ENCODE results near the gene GPR27.

Gene GPR27

DNA sequence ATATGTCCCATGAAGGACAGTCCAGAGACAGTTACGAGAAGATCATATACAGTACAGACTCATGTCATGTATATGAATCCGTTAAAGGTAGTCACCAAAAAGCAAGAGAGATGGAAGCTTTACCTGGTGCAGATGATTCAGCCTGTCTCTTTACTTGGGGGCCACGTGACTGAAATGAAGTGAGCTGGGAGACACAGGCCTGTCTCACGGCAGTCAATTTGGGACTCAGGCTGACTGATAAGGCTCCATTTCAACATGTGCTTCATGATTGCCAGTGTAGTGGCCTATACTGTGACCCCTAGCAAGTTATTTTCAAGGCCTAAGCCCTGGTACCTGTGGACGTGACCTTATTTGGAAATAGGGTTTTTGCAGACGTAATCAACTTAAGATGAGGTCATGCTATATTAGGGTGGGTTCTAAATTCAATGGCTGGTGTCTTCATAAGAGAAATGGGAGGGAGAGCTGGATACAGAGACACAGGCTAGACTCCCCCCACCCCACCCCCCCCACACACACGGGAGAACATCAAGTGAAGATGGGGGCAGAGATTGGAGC is 34.3 kb downstream of the GPR27 start:
- DNase-seq: no peak

DNA sequence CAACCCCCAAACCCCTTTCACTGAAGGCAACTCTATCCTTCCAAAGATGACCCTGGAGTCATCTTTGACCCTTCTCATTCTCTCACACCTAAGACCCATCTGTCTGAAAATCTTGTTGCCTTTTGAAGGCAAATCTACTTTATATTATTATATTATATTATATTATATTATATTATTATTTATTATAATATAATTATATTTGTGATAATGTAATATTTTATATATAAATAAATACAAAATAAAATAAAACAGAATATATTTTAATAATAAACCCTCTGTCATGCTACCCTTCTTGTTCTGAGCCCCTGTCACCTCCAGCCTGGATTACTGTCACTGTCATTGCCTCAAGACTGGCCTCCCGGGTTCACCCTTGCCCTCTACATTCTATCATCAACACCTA is 36.3 kb downstream of the GPR27 start:
- DNase-seq: no peak

DNA sequence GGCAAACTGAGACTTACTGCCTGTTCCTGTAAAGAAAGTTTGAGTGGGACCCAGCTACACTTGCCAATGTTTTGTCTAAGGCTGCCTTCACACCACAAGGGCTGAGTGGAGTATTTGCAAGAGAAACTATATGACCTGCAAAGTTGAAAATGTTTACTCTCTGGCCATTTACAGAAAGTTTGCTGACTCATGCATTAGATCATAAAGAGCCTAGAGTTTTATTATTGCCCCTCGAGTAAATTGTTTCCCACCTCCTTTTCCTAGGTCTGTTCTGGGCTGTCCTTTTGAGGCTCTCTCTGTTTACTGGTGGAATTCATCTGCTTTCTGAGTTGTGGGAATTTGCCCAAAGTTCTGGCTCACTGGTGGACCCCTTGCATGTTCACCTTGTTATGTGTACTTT is 38.0 kb downstream of the GPR27 start:
- DNase-seq: no peak

DNA sequence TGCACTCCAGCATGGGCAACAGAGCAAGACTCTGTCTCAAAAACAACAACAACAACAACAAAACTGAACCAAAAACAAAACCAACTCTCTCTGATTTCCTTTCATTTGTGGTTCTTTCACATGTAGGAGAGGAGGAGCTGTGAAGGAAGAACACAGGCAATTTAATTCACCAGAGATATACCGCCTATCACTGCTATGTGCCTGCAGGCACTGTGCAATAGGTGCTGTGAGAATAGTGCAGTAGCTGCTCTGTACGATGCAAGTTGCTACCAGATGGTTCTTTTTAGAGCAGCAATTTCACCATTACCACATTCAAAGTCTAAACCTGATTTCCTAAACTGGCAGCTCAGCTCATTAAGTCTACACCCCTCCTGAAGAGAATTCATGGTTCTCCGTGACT is 42.6 kb downstream of the GPR27 start:
- DNase-seq: no peak

DNA sequence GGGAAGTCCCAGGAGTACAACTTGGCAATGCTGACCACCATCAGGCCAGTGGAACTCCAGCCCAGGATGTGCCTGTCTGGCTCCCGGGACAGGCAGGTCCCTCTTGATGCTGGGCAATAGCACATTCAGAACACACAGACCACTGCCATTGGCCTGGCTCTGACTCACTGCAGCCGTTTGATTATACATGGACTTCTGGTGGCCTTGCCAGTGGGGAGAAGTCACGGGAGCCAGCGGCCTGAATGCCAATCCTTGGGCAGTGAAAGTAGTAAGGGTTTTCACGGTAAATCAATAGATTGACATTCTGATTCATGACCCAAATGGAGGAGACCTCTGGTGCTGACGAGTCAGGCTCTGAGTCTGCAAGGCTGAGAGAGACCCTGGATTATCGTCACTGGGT is 43.8 kb downstream of the GPR27 start:
- DNase-seq: no peak

DNA sequence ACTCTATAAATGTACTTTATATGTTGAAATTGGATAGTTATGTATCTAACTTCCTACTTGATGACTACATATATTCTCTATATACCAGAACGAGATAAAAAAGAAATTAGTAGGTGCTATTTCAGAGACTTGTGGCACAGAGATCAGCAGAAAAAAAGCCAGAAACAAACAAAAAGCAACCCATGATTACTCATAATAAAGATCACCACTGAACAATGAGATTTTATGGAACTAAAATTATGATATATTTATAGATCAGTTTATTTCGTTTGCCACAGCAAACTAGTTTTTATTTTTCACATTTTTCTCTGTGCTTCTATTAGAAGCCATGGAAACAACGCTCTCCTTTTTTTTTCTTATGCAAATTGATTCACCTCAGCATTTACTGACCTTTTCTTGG is 46.4 kb downstream of the GPR27 start:
- DNase-seq: no peak

DNA sequence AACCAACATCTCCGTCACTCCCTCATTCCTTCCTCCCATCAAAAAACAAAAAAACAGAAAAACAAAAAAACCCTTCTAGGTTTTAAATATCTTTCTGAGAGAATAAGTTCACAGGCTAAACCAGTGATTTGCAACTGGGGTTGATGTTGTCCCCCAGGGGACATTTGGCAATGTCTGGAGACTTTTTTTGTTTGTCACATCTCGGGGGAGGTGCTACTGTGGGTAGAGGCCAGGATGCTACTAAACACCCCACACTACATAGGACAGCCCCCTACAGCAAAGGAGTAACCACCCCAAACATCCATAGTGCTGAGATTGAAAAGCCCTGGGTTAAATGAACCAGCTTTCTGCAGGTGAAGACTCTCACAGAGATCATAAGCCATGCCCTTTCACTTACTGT is 48.3 kb downstream of the GPR27 start:
- DNase-seq: no peak

DNA sequence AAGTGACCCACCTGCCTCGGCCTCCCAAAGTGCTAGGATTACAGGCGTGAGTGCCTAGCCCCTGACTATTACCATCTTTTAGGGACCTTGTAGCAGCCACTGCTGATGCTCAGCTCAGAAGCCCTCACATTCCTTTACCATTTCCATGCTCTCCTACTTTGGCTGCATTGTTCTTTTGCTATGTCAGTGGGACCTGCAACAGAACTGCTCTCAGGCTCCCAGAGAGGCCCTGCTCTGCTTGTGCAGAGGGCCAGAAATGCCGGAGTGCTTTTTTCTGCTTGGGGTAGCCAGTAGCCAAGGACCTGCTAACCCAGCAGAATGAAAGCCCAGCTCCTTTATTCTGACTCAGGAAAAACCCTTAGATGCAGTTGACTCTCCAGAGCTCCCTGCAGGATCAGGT is 49.6 kb downstream of the GPR27 start:
- no peak for DNase-seq

DNA sequence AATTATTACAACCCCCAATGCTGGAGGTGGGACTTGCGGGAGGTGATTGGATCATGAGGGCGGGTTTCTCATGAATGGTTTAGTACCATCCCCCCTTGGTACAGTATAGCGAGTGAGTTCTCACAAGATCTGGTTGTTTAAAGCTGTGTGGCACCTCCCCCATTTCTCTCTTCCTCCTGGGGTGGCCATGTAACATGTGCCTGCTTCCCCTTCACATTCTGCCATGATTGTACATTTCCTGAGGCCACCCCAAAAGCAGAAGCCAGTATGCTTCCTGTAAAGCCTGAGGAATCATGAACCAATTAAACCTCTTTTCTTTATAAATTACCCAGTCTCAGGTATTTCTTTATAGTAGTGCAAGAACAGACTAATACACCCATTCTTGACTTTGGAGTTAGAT is 51.5 kb downstream of the GPR27 start:
- DNase-seq: no peak

DNA sequence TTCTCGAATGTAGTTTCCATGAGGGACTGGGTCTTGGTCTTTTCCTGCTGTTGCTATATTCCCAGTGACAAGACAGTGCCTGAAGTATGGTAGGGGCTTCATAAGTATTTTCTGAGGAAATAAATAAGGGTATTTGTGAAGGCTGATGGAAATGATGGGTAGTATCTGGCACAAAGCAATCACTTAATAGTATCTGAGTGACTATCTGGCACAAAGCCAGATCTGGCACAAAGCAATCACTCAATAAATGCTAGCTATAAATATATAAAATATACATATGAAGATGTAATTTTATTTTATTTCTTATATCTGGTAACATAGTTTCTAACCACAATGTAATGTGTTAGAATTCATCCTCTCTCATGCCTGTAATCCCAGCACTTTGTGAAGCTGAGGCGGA is 52.0 kb downstream of the GPR27 start:
- no peak for DNase-seq

Measured in right forelimb (tissue), 1 donor.